Activated CD4-positive, alpha-beta T cell treated with anti-CD3 and anti-CD28 coated beads, Interleukin-2, Interleukin-4, amounts not matched to agents 100 ng/mL and 50 ng/mL, durations not matched to agents 16 hours and 8 hours (primary cell): ENCODE results near the gene GADD45GIP1.
"Not testable (repeated sequence)": the region's sequence is repeated elsewhere in the genome, so short reads cannot be mapped to it uniquely, and the experiment has no call there.

ENCODE experiments used
- DNase-seq: peaks from one replicate; pipeline ENCODE4 v3.0.0-alpha.2; 2020; ENCODE audit warnings: low spot score

The GADD45GIP1 gene

GRCh38 chr19:12939975-12940423, 17.0 kb downstream of the GADD45GIP1 start:
- DNase-seq, result no peak

- no peak for DNase-seq
Observed at GRCh38 chr19:12938779-12939601, 18.0 kb downstream of the GADD45GIP1 start.

GRCh38 chr19:12937927-12938778, 18.9 kb downstream of the GADD45GIP1 start, which contains the start of gene CALR:
TSS of gene CALR (plus strand) at chr19:12938609. CDS start at chr19:12938680, 71 bp downstream.
- DNase-seq, result peak; percentile 100

GRCh38 chr19:12937093-12937926, 19.7 kb downstream of the GADD45GIP1 start:
- DNase-seq, result no peak

- DNase-seq, result no peak
Observed at GRCh38 chr19:12936582-12936981, 20.4 kb downstream of the GADD45GIP1 start.

GRCh38 chr19:12935071-12935470, 22.0 kb downstream of the GADD45GIP1 start:
- no peak for DNase-seq

- peak; percentile 95 for DNase-seq
Observed at GRCh38 chr19:12933287-12934072, 23.5 kb downstream of the GADD45GIP1 start, which contains the start of gene FARSA. TSS of gene FARSA (minus strand) at chr19:12933711. CDS start at chr19:12933696, 15 bp downstream.

GRCh38 chr19:12932392-12933286, 24.4 kb downstream of the GADD45GIP1 start:
- no peak for DNase-seq

- no peak for DNase-seq
Observed at GRCh38 chr19:12930002-12930645, 26.9 kb downstream of the GADD45GIP1 start.

GRCh38 chr19:12924621-12925310, 32.3 kb downstream of the GADD45GIP1 start:
- no peak for DNase-seq

- no peak for DNase-seq
Observed at GRCh38 chr19:12922959-12923358, 34.1 kb downstream of the GADD45GIP1 start.

- DNase-seq, result no peak
Observed at GRCh38 chr19:12921047-12921446, 36.0 kb downstream of the GADD45GIP1 start.

- no peak for DNase-seq
Observed at GRCh38 chr19:12918253-12918652, 38.8 kb downstream of the GADD45GIP1 start.

GRCh38 chr19:12915860-12916259, 41.2 kb downstream of the GADD45GIP1 start:
- DNase-seq, result not testable (repeated sequence)

GRCh38 chr19:12913851-12914690, 43.0 kb downstream of the GADD45GIP1 start:
- peak; percentile 49 for DNase-seq

- DNase-seq, result no peak
Observed at GRCh38 chr19:12913011-12913561, 43.9 kb downstream of the GADD45GIP1 start.

GRCh38 chr19:12912571-12912970, 44.5 kb downstream of the GADD45GIP1 start:
- DNase-seq, result no peak
